Heart left ventricle (tissue), 13 donors: ENCODE results near the gene TFEB.

ENCODE experiments used
- CTCF ChIP-seq, 12 donors: fragments of 200-600 bp; sonication (generic) in 4 of 12; IDR thresholded peaks; one replicate each; pipeline versions ENCODE4 v1.5.0 to v1.8.0; 2018 to 2022; ENCODE audit warnings: antibody characterized with exemption in 12 of 12, mild to moderate bottlenecking in 5 of 12
- POLR2A ChIP-seq, 2 donors: fragments of 450-650 bp; IDR thresholded peaks; one replicate each; pipeline ENCODE4 v1.6.1; 2017; ENCODE audit warnings: antibody characterized with exemption in 2 of 2, mild to moderate bottlenecking in 2 of 2, moderate library complexity in 2 of 2
- donor health status: ischemic (EF 13 %, LVEDD 7.1; RV severe dilation, severe dysfunction).
- donor health status: DM: no; HTN: yes; CAD: no.
- donor health status: DM: no; HTN: no; CAD: no.
- donor health status: ischemic (EF 25% LVEDD 6.9; RV normal size, moderate dysfunction).
- donor health status: ischemic (EF 25% LVEDD 5.7; RV mildly dilated, moderate dysfunction).
- donor health status: ischemic (EF 35%, LVEDD 5.7; RV mildly dilated, moderate dysfunction).
- donor health status: nonischemic (EF 11% LVEDD 7.7; RV severe dilation, severe dysfunction).
- donor health status: DM: yes; HTN: yes; CAD: no.
- donor health status: PGD.
- donor health status: ischemic (EF 29% LVEDD 5.4; RV normal size, mild dysfunction).
- donor health status: nonischemic (EF 23%, LVEDD 6.1; RV moderate dilation, normal function).

- TF ChIP-seq POLR2A (IDR thresholded peaks at IDR 0.05) (no peak), CTCF (IDR thresholded peaks at IDR 0.05) (no peak)
Measured at GRCh38 chr6:41713650-41714291, 21.6 kb downstream of the TFEB start.
